GM21528 (cell line): Measurements from ENCODE around the gene CHRNB1.

Source experiments
- ATAC-seq: cut with Tn5 transposase; IDR thresholded peaks from one replicate; pipeline ENCODE4 v1.9.1; 2021; ENCODE audit warnings: mild to moderate bottlenecking, moderate library complexity; ENCODE audit not compliant: unreplicated experiment, low FRiP score

Gene CHRNB1

GRCh38 chr17:7436556-7437368 lies 8.1 kb upstream of the CHRNB1 start:
- ATAC-seq = no peak

GRCh38 chr17:7437369-7437863 lies 7.4 kb upstream of the CHRNB1 start:
- ATAC-seq = no peak

GRCh38 chr17:7437950-7438614 lies 6.8 kb upstream of the CHRNB1 start:
- ATAC-seq = no peak

- ATAC-seq = no peak
These were observed 6.0 kb upstream of the CHRNB1 start for GRCh38 chr17:7438656-7439460.

- ATAC-seq = no peak
These were observed 5.3 kb upstream of the CHRNB1 start, which contains the start of gene FGF11 for GRCh38 chr17:7439462-7440112. FGF11 (plus strand) TSS chr17:7439512; CDS start chr17:7439621, 109 bp downstream.

GRCh38 chr17:7440113-7440833 lies 4.6 kb upstream of the CHRNB1 start:
- ATAC-seq = no peak

GRCh38 chr17:7440834-7441195 lies 4.0 kb upstream of the CHRNB1 start:
- ATAC-seq = no peak

- no peak for ATAC-seq
These were observed 3.6 kb upstream of the CHRNB1 start for GRCh38 chr17:7441266-7441665.

GRCh38 chr17:7442142-7442541 lies 2.7 kb upstream of the CHRNB1 start:
- no peak for ATAC-seq

GRCh38 chr17:7443499-7444485 lies 1.1 kb upstream of the CHRNB1 start:
- no peak for ATAC-seq

GRCh38 chr17:7445619-7445968 lies 733 bp downstream of the CHRNB1 start:
- no peak for ATAC-seq

- no peak for ATAC-seq
These were observed 3.6 kb downstream of the CHRNB1 start for GRCh38 chr17:7448461-7448860.

- ATAC-seq = no peak
These were observed 15.2 kb downstream of the CHRNB1 start for GRCh38 chr17:7459961-7460545.

- no peak for ATAC-seq
These were observed 16.2 kb downstream of the CHRNB1 start for GRCh38 chr17:7460850-7461660.

GRCh38 chr17:7462474-7463371 lies 17.9 kb downstream of the CHRNB1 start:
- ATAC-seq = no peak

GRCh38 chr17:7463372-7463846 lies 18.5 kb downstream of the CHRNB1 start:
- ATAC-seq = no peak
